HepG2 (cell line): ENCODE results near the gene ANKS4B. TPM values are rescaled to one million over a fixed set of nuclear protein-coding genes. Genes with fewer than 3 reads are reported as not detected.

Experiments used
- CCAR2 ChIP-seq: fragments of 200-400 bp; formaldehyde crosslinking; optimal IDR thresholded peaks from 2 replicates; pipeline ENCODE3; 2018; ENCODE audit warnings: low read depth, mild to moderate bottlenecking, low read length, moderate library complexity
- ETV6 ChIP-seq: sonication (generic); formaldehyde crosslinking; conservative IDR thresholded peaks from 2 replicates; pipeline ENCODE4 v1.4.0; 2020; ENCODE audit warnings: missing genetic modification reagents
- KDM5B ChIP-seq: sonication (generic); formaldehyde crosslinking; IDR thresholded peaks from 2 replicates; pipeline ENCODE4 v1.4.0; 2020; ENCODE audit warnings: missing genetic modification reagents, mild to moderate bottlenecking, borderline replicate concordance
- KDM6A ChIP-seq: IDR thresholded peaks from 2 replicates; pipeline ENCODE4 v1.6.1; 2016; ENCODE audit warnings: low read depth
- MXD4 ChIP-seq: IDR thresholded peaks from 2 replicates; pipeline ENCODE4 v1.6.1; 2016; ENCODE audit warnings: mild to moderate bottlenecking, missing biosample characterization, missing genetic modification reagents
- PAWR ChIP-seq: sonication (generic); formaldehyde crosslinking; IDR thresholded peaks from 2 replicates; pipeline ENCODE4 v1.4.0; 2020; ENCODE audit warnings: missing genetic modification reagents, mild to moderate bottlenecking, borderline replicate concordance
- PCBP2 ChIP-seq: fragments of 200-400 bp; formaldehyde crosslinking; optimal IDR thresholded peaks from 2 replicates; pipeline ENCODE3; 2018; ENCODE audit warnings: low read length, low read depth; ENCODE audit not compliant: poor library complexity, severe bottlenecking
- SETDB1 ChIP-seq: sonication (generic); formaldehyde crosslinking; IDR thresholded peaks from 2 replicates; pipeline ENCODE4 v1.5.1; 2020; ENCODE audit warnings: missing genetic modification reagents, mild to moderate bottlenecking, borderline replicate concordance
- ZFP82 ChIP-seq: sonication (generic); formaldehyde crosslinking; IDR thresholded peaks from 2 replicates; pipeline ENCODE4 v1.5.1; 2020; ENCODE audit warnings: mild to moderate bottlenecking, missing genetic modification reagents, borderline replicate concordance
- ZFX ChIP-seq: sonication (generic); formaldehyde crosslinking; IDR thresholded peaks from 2 replicates; pipeline ENCODE4 v1.4.0; 2020; ENCODE audit warnings: mild to moderate bottlenecking, low read depth, missing genetic modification reagents, moderate library complexity
- ZNF780A ChIP-seq: sonication (generic); formaldehyde crosslinking; IDR thresholded peaks from 2 replicates; pipeline ENCODE4 v1.8.0; 2022; ENCODE audit warnings: mild to moderate bottlenecking, missing genetic modification reagents, moderate library complexity
- ZNF782 ChIP-seq: sonication (generic); formaldehyde crosslinking; IDR thresholded peaks from 2 replicates; pipeline ENCODE4 v1.4.0; 2020; ENCODE audit warnings: missing genetic modification reagents, mild to moderate bottlenecking, borderline replicate concordance
- polyA plus RNA-seq, 8 experiments: library from polyadenylated mRNA; depleted of rRNA in 3 of 8; stranded (reverse) in 7 of 8; unstranded in 1 of 8; fragments of >200 nt; fragmentation: Illumina TruSeq in 4 of 8; extraction: Trizol in 4 of 8; gene quantifications; 2 replicates each; pipeline versions ENCODE4 v1.2.1 to v1.2.3, GENCODE V29; 2011 to 2016; ENCODE audit warnings: low read depth in 4 of 8, missing spikeins in 1 of 8, mixed read lengths in 1 of 8; ENCODE audit not compliant: insufficient read depth in 1 of 8
- total RNA-seq, 5 experiments: library from RNA; depleted of rRNA; stranded (reverse); fragments of >200 nt; fragmentation: Illumina TruSeq; extraction: Trizol; gene quantifications; 2 replicates each; pipeline ENCODE4 v1.2.3, GENCODE V29; 2016; ENCODE audit warnings: low read depth in 1 of 5
- TF ChIP-seq, protein P1 (sequence below): IDR thresholded peaks from 2 replicates; pipeline ENCODE4 v1.6.1; 2018; ENCODE audit warnings: missing genetic modification reagents
- TF ChIP-seq, protein P2 (sequence below): sonication (generic); formaldehyde crosslinking; IDR thresholded peaks from 2 replicates; pipeline ENCODE4 v1.4.0; 2020; ENCODE audit warnings: low read depth, mild to moderate bottlenecking, missing genetic modification reagents
- TF ChIP-seq, protein P3 (sequence below): sonication (generic); formaldehyde crosslinking; IDR thresholded peaks from 2 replicates; pipeline ENCODE4 v1.4.0; 2020; ENCODE audit warnings: missing genetic modification reagents, mild to moderate bottlenecking, borderline replicate concordance
- TF ChIP-seq, protein P4 (sequence below): sonication (generic); formaldehyde crosslinking; IDR thresholded peaks from 2 replicates; pipeline ENCODE4 v1.4.0; 2020; ENCODE audit warnings: mild to moderate bottlenecking, missing genetic modification reagents
- TF ChIP-seq, protein P5 (sequence below): sonication (generic); formaldehyde crosslinking; IDR thresholded peaks from 2 replicates; pipeline ENCODE4 v1.8.1; 2023; ENCODE audit warnings: mild to moderate bottlenecking, moderate library complexity, missing genetic modification reagents
- TF ChIP-seq, protein P6 (sequence below): IDR thresholded peaks from 2 replicates; pipeline ENCODE4 v1.6.1; 2016; ENCODE audit warnings: missing genetic modification reagents, missing compliant biosample characterization

Gene ANKS4B
- total and polyA plus RNA-seq, 2 of the 13 experiments (the other 11 are each of a cell fraction or from before 2014, with no cell fraction given): 6.5 to 30.0 TPM

DNA sequence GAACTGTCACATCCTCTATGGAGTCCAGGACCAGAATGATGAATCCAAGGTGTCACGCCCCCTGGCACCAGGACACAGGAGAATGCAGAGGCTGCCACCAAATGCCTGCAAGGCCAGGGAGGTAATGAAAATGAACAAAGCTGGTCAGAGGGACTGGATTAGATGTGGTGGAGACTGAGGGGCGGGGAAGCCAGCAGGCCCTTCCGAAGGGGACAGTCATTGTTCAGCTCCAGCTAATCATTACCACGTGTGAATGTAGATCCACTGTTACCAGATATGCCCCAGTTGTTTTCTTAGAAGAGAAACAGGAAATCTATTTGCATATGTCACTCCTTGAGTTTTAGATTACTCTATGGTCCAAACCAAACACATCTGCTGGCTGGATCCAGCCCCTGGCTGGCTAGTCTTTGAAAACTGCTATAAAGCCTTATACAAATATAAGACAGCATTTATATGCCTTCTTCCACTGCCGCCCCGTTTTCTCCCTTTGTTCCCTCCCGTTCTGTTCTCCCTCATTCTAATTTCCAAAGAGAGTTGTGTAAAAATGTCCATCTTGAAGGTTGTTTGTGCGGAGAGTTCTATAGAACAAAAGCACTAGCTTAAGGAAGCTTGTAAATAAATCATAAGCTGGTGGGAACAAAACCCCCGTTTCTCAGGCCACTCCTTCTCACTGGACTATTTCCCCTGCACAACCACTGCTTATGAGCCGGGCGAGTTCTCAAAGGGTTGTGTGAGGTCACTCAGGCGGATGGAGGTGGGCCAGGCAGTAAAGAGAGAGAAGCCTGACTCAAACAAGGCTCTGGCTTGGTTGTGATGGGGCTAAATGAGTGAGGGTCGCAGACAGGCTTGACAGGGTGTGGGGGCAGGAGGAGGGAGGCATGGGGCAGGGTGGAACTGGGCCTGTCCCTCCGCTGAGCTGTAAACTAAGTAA, 30.4 kb downstream of the ANKS4B start (continued):
- TF ChIP-seq CCAR2 (peak; percentile 5), PCBP2 (no peak), ZNF780A (CRISPR knock-in tag) (no peak), SETDB1 (CRISPR knock-in tag) (no peak), KDM5B (CRISPR knock-in tag) (no peak; the same call in 1 of the 2 replicates), ZNF782 (peak; percentile 70; the same call in 1 of the 2 replicates), KDM6A (0 out of 2 replicates have a peak, but pooled peaks have one; percentile 32), MXD4 (CRISPR knock-in tag) (peak; percentile 82), ZFX (CRISPR knock-in tag) (0 out of 2 replicates have a peak, but pooled peaks have one; percentile 16), ZFP82 (CRISPR knock-in tag) (no peak), PAWR (CRISPR knock-in tag) (no peak), ETV6 (CRISPR knock-in tag) (no peak)
- TF ChIP-seq, protein P1, sequence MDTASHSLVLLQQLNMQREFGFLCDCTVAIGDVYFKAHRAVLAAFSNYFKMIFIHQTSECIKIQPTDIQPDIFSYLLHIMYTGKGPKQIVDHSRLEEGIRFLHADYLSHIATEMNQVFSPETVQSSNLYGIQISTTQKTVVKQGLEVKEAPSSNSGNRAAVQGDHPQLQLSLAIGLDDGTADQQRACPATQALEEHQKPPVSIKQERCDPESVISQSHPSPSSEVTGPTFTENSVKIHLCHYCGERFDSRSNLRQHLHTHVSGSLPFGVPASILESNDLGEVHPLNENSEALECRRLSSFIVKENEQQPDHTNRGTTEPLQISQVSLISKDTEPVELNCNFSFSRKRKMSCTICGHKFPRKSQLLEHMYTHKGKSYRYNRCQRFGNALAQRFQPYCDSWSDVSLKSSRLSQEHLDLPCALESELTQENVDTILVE (CRISPR knock-in tag): no peak
- TF ChIP-seq, protein P2, sequence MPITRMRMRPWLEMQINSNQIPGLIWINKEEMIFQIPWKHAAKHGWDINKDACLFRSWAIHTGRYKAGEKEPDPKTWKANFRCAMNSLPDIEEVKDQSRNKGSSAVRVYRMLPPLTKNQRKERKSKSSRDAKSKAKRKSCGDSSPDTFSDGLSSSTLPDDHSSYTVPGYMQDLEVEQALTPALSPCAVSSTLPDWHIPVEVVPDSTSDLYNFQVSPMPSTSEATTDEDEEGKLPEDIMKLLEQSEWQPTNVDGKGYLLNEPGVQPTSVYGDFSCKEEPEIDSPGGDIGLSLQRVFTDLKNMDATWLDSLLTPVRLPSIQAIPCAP (CRISPR knock-in tag): no peak
- TF ChIP-seq, protein P3, sequence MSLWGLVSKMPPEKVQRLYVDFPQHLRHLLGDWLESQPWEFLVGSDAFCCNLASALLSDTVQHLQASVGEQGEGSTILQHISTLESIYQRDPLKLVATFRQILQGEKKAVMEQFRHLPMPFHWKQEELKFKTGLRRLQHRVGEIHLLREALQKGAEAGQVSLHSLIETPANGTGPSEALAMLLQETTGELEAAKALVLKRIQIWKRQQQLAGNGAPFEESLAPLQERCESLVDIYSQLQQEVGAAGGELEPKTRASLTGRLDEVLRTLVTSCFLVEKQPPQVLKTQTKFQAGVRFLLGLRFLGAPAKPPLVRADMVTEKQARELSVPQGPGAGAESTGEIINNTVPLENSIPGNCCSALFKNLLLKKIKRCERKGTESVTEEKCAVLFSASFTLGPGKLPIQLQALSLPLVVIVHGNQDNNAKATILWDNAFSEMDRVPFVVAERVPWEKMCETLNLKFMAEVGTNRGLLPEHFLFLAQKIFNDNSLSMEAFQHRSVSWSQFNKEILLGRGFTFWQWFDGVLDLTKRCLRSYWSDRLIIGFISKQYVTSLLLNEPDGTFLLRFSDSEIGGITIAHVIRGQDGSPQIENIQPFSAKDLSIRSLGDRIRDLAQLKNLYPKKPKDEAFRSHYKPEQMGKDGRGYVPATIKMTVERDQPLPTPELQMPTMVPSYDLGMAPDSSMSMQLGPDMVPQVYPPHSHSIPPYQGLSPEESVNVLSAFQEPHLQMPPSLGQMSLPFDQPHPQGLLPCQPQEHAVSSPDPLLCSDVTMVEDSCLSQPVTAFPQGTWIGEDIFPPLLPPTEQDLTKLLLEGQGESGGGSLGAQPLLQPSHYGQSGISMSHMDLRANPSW (CRISPR knock-in tag): 0 out of 2 replicates have a peak, but pooled peaks have one; percentile 76
- TF ChIP-seq, protein P4, sequence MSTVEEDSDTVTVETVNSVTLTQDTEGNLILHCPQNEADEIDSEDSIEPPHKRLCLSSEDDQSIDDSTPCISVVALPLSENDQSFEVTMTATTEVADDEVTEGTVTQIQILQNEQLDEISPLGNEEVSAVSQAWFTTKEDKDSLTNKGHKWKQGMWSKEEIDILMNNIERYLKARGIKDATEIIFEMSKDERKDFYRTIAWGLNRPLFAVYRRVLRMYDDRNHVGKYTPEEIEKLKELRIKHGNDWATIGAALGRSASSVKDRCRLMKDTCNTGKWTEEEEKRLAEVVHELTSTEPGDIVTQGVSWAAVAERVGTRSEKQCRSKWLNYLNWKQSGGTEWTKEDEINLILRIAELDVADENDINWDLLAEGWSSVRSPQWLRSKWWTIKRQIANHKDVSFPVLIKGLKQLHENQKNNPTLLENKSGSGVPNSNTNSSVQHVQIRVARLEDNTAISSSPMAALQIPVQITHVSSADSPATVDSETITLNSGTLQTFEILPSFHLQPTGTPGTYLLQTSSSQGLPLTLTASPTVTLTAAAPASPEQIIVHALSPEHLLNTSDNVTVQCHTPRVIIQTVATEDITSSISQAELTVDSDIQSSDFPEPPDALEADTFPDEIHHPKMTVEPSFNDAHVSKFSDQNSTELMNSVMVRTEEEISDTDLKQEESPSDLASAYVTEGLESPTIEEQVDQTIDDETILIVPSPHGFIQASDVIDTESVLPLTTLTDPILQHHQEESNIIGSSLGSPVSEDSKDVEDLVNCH: 0 out of 2 replicates have a peak, but pooled peaks have one; percentile 61
- TF ChIP-seq, protein P5, sequence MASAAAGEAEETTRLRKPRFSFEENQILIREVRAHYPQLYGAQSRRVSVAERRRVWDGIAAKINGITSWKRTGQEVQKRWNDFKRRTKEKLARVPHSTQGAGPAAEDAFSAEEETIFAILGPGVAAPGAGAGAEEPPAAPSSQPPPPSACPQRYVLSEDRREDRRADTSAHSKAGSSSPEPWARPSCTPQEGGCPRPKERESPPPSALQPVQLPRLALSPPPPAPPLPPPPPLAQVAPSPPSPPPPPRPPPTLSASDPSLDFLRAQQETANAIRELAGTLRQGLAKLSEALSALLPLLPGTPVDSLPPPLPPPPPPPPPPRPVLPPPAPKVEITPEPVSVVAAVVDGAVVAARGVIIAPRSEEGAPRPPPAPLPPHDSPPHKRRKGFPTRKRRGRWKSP (CRISPR knock-in tag): no peak
- TF ChIP-seq, protein P6, sequence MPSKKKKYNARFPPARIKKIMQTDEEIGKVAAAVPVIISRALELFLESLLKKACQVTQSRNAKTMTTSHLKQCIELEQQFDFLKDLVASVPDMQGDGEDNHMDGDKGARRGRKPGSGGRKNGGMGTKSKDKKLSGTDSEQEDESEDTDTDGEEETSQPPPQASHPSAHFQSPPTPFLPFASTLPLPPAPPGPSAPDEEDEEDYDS (CRISPR knock-in tag): peak; percentile 76
